Measurements from ENCODE around the gene SLC1A2. TPM values are rescaled to one million over a fixed set of nuclear protein-coding genes. Genes with fewer than 3 reads are reported as not detected.

The SLC1A2 gene
- total RNA-seq, 1 experiment from 2014 or later: 0.50 TPM

DNA sequence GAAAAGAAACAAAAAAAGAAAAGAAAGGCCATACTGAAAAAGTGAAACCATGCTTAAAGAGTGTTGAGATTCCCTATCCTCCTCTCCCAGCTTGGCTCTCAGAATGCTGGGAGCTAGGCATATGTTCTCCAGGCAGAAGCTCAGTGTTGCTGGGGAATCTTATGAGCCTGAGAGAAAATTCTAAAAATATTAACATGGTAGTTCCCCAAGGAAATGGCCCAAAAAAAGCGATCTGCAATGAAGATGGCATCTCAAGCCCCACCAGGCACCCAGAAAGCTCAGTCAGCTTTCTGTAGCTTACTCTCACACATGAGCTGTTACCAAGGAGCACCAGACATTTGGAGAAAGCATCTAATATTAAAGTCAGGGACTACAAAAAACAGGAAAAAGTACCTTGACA is 185.8 kb downstream of the SLC1A2 start:
- Histone ChIP-seq H3K4ac (ENCODE audit: low read depth, low read length) (no peak overlapping the region), H3K4me1 (ENCODE audit: insufficient read depth, low read length) (peaks cover 1% of the 10 kb centered on the region; the same call in 1 of the 2 replicates), H2AFZ (ENCODE audit: low read length) (no peak overlapping the region), H3K9me3 (ENCODE audit: control insufficient read depth, low read depth, low read length) (no peaks in the 10 kb centered on the region), H3K79me2 (ENCODE audit: insufficient read depth, low read length) (no peaks in the 10 kb centered on the region), H3K14ac (ENCODE audit: insufficient read depth, low read length) (no peak overlapping the region), H3K18ac (ENCODE audit: insufficient read length, low read depth, low read length) (no peak overlapping the region), H2AK5ac (ENCODE audit: insufficient read length, low read length) (no peak overlapping the region), H3K79me1 (ENCODE audit: insufficient read depth, low read depth, low read length, poor library complexity, severe bottlenecking) (no peaks in the 10 kb centered on the region), H2BK15ac (ENCODE audit: low read depth, low read length) (no peak overlapping the region), H4K5ac (ENCODE audit: insufficient read length, low read depth, low read length) (no peak overlapping the region), H3K9ac (ENCODE audit: extremely low read depth, insufficient read length, low read length) (no peak overlapping the region), H3K23ac (ENCODE audit: insufficient read length, low read depth, low read length) (no peak overlapping the region), H3K56ac (ENCODE audit: insufficient read length, low read depth, low read length) (no peak overlapping the region), H2BK120ac (ENCODE audit: low read depth, low read length, poor library complexity, severe bottlenecking) (no peak overlapping the region), H3K27me3 (ENCODE audit: insufficient read depth, low read length) (no peaks in the 10 kb centered on the region), H3K27ac (ENCODE audit: insufficient read length, low read depth, low read length) (no peak overlapping the region), H4K20me1 (ENCODE audit: control insufficient read depth, insufficient read depth, insufficient read length) (no peaks in the 10 kb centered on the region), H3K23me2 (ENCODE audit: insufficient read length, low read depth, low read length, poor library complexity, severe bottlenecking) (no peaks in the 10 kb centered on the region), H3K4me2 (ENCODE audit: insufficient read depth, insufficient read length, low read length) (no peak overlapping the region), H2BK20ac (ENCODE audit: low read depth, low read length, poor library complexity, severe bottlenecking) (no peak overlapping the region), H4K91ac (ENCODE audit: insufficient read length, low read depth, low read length) (no peak overlapping the region), H2BK12ac (ENCODE audit: insufficient read length, low read depth, low read length) (no peak overlapping the region), H4K8ac (replicated peaks; ENCODE audit: insufficient read length, low read depth, low read length) (no peak overlapping the region), H2BK5ac (ENCODE audit: insufficient read length, low read length) (no peak overlapping the region), H3T11ph (ENCODE audit: low read length) (no peak overlapping the region)
- no peak overlapping the region for H3K4me3 Mint-ChIP-seq
- no peaks in the 10 kb centered on the region; a peak in 1 of 5 replicates for H3K9me3 Mint-ChIP-seq
- H3K36me3 Mint-ChIP-seq (ENCODE audit: insufficient read depth in 1 of 3, low read depth in 3 of 3): 0 out of 7 replicates have a peak, but pooled peaks cover 0 to 4% (median 0%) of the 10 kb centered on the region in 3 experiments
- H3K27me3 Mint-ChIP-seq (ENCODE audit: low read depth): no peaks in the 10 kb centered on the region; the same call in none of the 2 replicates
- peaks cover 14 to 17% of the 10 kb centered on the region in 2 experiments for H3K4me1 Mint-ChIP-seq
- H3K27ac Mint-ChIP-seq: no peak overlapping the region
- DNase-seq: no peak
- no CpG with 5 or more reads among the region's 1 CpG for WGBS (ENCODE audit: extremely low coverage, insufficient read length, low lambda C conversion rate)
- TF ChIP-seq CTCF (conservative IDR thresholded peaks at IDR 0.05): no peak

Measured in H9 (cell line).